Keratinocyte (primary cell): ENCODE results near the gene SORBS2. TPM values are rescaled to one million over a fixed set of nuclear protein-coding genes. Genes with fewer than 3 reads are reported as not detected.

Experiments used
- DNase-seq: peaks from one replicate; pipeline ENCODE4 v3.0.0-alpha.2; 2011; ENCODE audit warnings: low read depth, missing footprints, low spot score
- FAIRE-seq: peaks from 2 replicates; lab custom pipeline; 2011; peaks lifted over from hg19 to GRCh38; lab: Jason Lieb, UNC
- H2AFZ ChIP-seq: 2 replicates; pipeline ENCODE4 v1.6.0; 2012; ENCODE audit warnings: low read length, control low read depth, inconsistent platforms; ENCODE audit not compliant: control insufficient read depth
- H3K27ac ChIP-seq: 2 replicates; pipeline ENCODE4 v1.5.1; 2011; ENCODE audit warnings: low read length; ENCODE audit not compliant: control insufficient read depth, insufficient read depth
- H3K27me3 ChIP-seq: 3 replicates; pipeline ENCODE4 v1.6.0; 2011; ENCODE audit warnings: low read length; ENCODE audit not compliant: control insufficient read depth, insufficient read depth; ENCODE audit errors: extremely low read depth
- H3K36me3 ChIP-seq, 2 experiments: 2 replicates in 1 of 2; 3 replicates in 1 of 2; pipeline ENCODE4 v1.5.1; 2011; ENCODE audit warnings: low read length in 2 of 2, mild to moderate bottlenecking in 1 of 2; ENCODE audit not compliant: control insufficient read depth in 2 of 2, insufficient read depth in 2 of 2; ENCODE audit errors: extremely low read depth in 1 of 2
- H3K4me1 ChIP-seq: 3 replicates; pipeline ENCODE4 v1.5.1; 2011; ENCODE audit warnings: low read length; ENCODE audit not compliant: control insufficient read depth, insufficient read depth; ENCODE audit errors: extremely low read depth
- H3K4me2 ChIP-seq: 3 replicates; pipeline ENCODE4 v1.6.0; 2011; ENCODE audit warnings: low read depth, low read length; ENCODE audit not compliant: control insufficient read depth, insufficient read depth; ENCODE audit errors: extremely low read depth
- H3K4me3 ChIP-seq, 3 experiments: fragments of 200-600 bp in 1 of 3; sonication (generic) in 1 of 3; 2 replicates in 2 of 3; 3 replicates in 1 of 3; pipeline ENCODE4 v1.5.1; 2011 to 2016; ENCODE audit warnings: low read length in 3 of 3, mild to moderate bottlenecking in 3 of 3, control low read depth in 2 of 3, inconsistent platforms in 1 of 3, low read depth in 1 of 3, mixed read lengths in 1 of 3, mixed run types in 1 of 3, moderate library complexity in 1 of 3; ENCODE audit not compliant: control insufficient read depth in 2 of 3, insufficient read depth in 2 of 3; ENCODE audit errors: extremely low read depth in 1 of 3
- H3K79me2 ChIP-seq: 2 replicates; pipeline ENCODE4 v1.6.0; 2012; ENCODE audit warnings: low read length; ENCODE audit not compliant: control insufficient read depth, insufficient read depth
- H3K9ac ChIP-seq: 3 replicates; pipeline ENCODE4 v1.6.0; 2011; ENCODE audit warnings: low read length; ENCODE audit not compliant: control insufficient read depth, insufficient read depth; ENCODE audit errors: extremely low read depth
- H3K9me1 ChIP-seq: 3 replicates; pipeline ENCODE4 v1.6.0; 2011; ENCODE audit warnings: low read length; ENCODE audit not compliant: control insufficient read depth, insufficient read depth; ENCODE audit errors: extremely low read depth
- H3K9me3 ChIP-seq: 2 replicates; pipeline ENCODE4 v1.5.1; 2012; ENCODE audit warnings: low read depth, low read length; ENCODE audit not compliant: control insufficient read depth
- H4K20me1 ChIP-seq: 3 replicates; pipeline ENCODE4 v1.6.0; 2011; ENCODE audit warnings: low read length; ENCODE audit not compliant: control insufficient read depth, insufficient read depth; ENCODE audit errors: extremely low read depth
- CTCF ChIP-seq, 3 experiments: IDR thresholded peaks in 1 of 3; conservative IDR thresholded peaks in 1 of 3; optimal IDR thresholded peaks in 1 of 3; 2 replicates in 2 of 3; 3 replicates in 1 of 3; pipeline versions ENCODE3 to v1.5.1; 2011; ENCODE audit warnings: low read length in 3 of 3, mild to moderate bottlenecking in 3 of 3, moderate library complexity in 2 of 3, control low read depth in 1 of 3, inconsistent platforms in 1 of 3; ENCODE audit not compliant: insufficient read depth in 2 of 3; ENCODE audit errors: extremely low read depth in 1 of 3
- EZH2 ChIP-seq: IDR thresholded peaks from one replicate; pipeline ENCODE4 v1.6.1; 2012; ENCODE audit warnings: inconsistent platforms, mild to moderate bottlenecking, low read length, moderate library complexity
- dilution Hi-C: fragments of 300-500 bp; cut with MboI; formaldehyde crosslinking; loops from one replicate; pipeline ENCODE4 v1.7.0; 2020; ENCODE audit warnings: low sequenced_read_pairs; ENCODE audit not compliant: extremely low pct_ligation_motif_present
- polyA plus RNA-seq, 5 experiments: library from polyadenylated mRNA; depleted of rRNA in 3 of 5; stranded (reverse) in 3 of 5; stranded (forward) in 1 of 5; unstranded in 1 of 5; fragments of >200 nt; gene quantifications; 1 replicate in 1 of 5; 2 replicates in 3 of 5; 3 replicates in 1 of 5; pipeline versions ENCODE4 v1.2.1 to v1.2.3, GENCODE V29; 2011 to 2012; ENCODE audit warnings: missing spikeins in 2 of 5, low read depth in 1 of 5, low replicate concordance in 1 of 5

The SORBS2 gene
- polyA plus RNA-seq, 1 donor (not counting 4 experiments of a cell fraction or from before 2014, with no cell fraction given) = 0.14 TPM

GRCh38 chr4:185738820-185739219 lies 73.2 kb downstream of the SORBS2 start:
- Histone ChIP-seq H3K9me1 (no peaks in the 10 kb centered on the region), H3K79me2 (no peaks in the 10 kb centered on the region), H3K9ac (no peak overlapping the region), H3K36me3 (no peaks in the 10 kb centered on the region), H3K27ac (no peak overlapping the region), H4K20me1 (no peaks in the 10 kb centered on the region), H3K9me3 (no peaks in the 10 kb centered on the region), H3K4me3 (no peak overlapping the region), H3K4me2 (no peak overlapping the region), H3K4me1 (peaks cover 6% of the 10 kb centered on the region), H2AFZ (no peak overlapping the region), H3K27me3 (no peaks in the 10 kb centered on the region)
- no peak for TF ChIP-seq EZH2
- no peak for TF ChIP-seq CTCF (optimal IDR thresholded peaks at IDR 0.05 in 1 of 3, IDR thresholded peaks at IDR 0.05 in 1 of 3, conservative IDR thresholded peaks at IDR 0.05 in 1 of 3; ENCODE audit: extremely low read depth in 1 of 3, insufficient read depth in 2 of 3, low read length in 3 of 3)
- no peak for DNase-seq
- no peak for FAIRE-seq
- dilution Hi-C loops = no loop called here

- no peaks in the 10 kb centered on the region for H3K79me2 ChIP-seq
- TF ChIP-seq EZH2 (no peak), CTCF (optimal IDR thresholded peaks at IDR 0.05 in 1 of 3, IDR thresholded peaks at IDR 0.05 in 1 of 3, conservative IDR thresholded peaks at IDR 0.05 in 1 of 3; ENCODE audit: extremely low read depth in 1 of 3, insufficient read depth in 2 of 3, low read length in 3 of 3) (no peak)
- no peaks in the 10 kb centered on the region for H3K27me3 ChIP-seq
- H3K9me3 ChIP-seq = no peaks in the 10 kb centered on the region
- H3K27ac ChIP-seq = no peak overlapping the region
- no peak overlapping the region for H2AFZ ChIP-seq
- H3K36me3 ChIP-seq = no peaks in the 10 kb centered on the region
- H3K9ac ChIP-seq = no peak overlapping the region
- FAIRE-seq = no peak
- H4K20me1 ChIP-seq = no peaks in the 10 kb centered on the region
- no peak overlapping the region for H3K4me3 ChIP-seq
- no peak overlapping the region for H3K4me2 ChIP-seq
- no peaks in the 10 kb centered on the region for H3K9me1 ChIP-seq
- dilution Hi-C loops = no loop called here
- DNase-seq = no peak
- H3K4me1 ChIP-seq = peaks cover 5% of the 10 kb centered on the region
These were observed 73.9 kb downstream of the SORBS2 start for GRCh38 chr4:185738038-185738552.
